Gastrocnemius medialis (tissue), 4 donors: Measurements from ENCODE around the gene CSNK2B. TPM values are rescaled to one million over a fixed set of nuclear protein-coding genes. Genes with fewer than 3 reads are reported as not detected.
A peak's percentile ranks its signal among the peaks of the same experiment; 100 is the strongest.

ENCODE experiments used
- ATAC-seq, 2 donors: fragments of 150-250 bp; one replicate each; pipeline ENCODE4 v1.9.1; 2016
- DNase-seq, 2 donors: peaks; one replicate each; pipeline ENCODE4 v3.0.0-alpha.2; 2019
- H3K27ac ChIP-seq, 4 donors: fragments of 200-600 bp; sonication (generic); 1 replicate in 1 of 4; 2 replicates in 3 of 4; pipeline ENCODE4 v1.5.1; 2016 to 2018; ENCODE audit warnings: mild to moderate bottlenecking in 2 of 4, moderate library complexity in 1 of 4
- H3K27me3 ChIP-seq, 3 donors: fragments of 200-600 bp; sonication (generic) in 2 of 3; 1 replicate in 1 of 3; 2 replicates in 2 of 3; pipeline versions ENCODE4 v1.5.1 to v1.6.0; 2016 to 2019; ENCODE audit warnings: mild to moderate bottlenecking in 1 of 3, moderate library complexity in 1 of 3
- H3K36me3 ChIP-seq, 2 donors: fragments of 200-600 bp; sonication (generic) in 1 of 2; one replicate each; pipeline ENCODE4 v1.5.1; 2017 to 2018
- H3K4me1 ChIP-seq, 2 donors: fragments of 200-600 bp; sonication (generic) in 1 of 2; one replicate each; pipeline ENCODE4 v1.5.1; 2016 to 2017; ENCODE audit warnings: mild to moderate bottlenecking in 2 of 2
- H3K4me3 ChIP-seq, 4 donors: fragments of 200-600 bp; sonication (generic) in 3 of 4; 1 replicate in 1 of 4; 2 replicates in 3 of 4; pipeline ENCODE4 v1.5.1; 2016 to 2019; ENCODE audit warnings: mild to moderate bottlenecking in 2 of 4
- H3K9me3 ChIP-seq, 3 donors: fragments of 200-600 bp; sonication (generic) in 2 of 3; 1 replicate in 1 of 3; 2 replicates in 2 of 3; pipeline ENCODE4 v1.5.1; 2016 to 2019
- POLR2A ChIP-seq, 2 donors: fragments of 450-650 bp; IDR thresholded peaks; one replicate each; pipeline ENCODE4 v1.6.1; 2017; ENCODE audit warnings: antibody characterized with exemption in 2 of 2, mild to moderate bottlenecking in 2 of 2, moderate library complexity in 2 of 2
- in situ Hi-C, 4 donors: fragments of 200-750 bp; cut with MboI; loops; one replicate each; pipeline versions ENCODE4 v1.15.0 to v1.8.0; 2017; ENCODE audit warnings: low sequenced_read_pairs in 4 of 4
- intact Hi-C: fragments of 100-400 bp; cut with DNase I; formaldehyde crosslinking; loops from one replicate; pipeline ENCODE4 v1.15.1; 2023; ENCODE audit warnings: low total_unique reads
- total RNA-seq, 4 donors: library from RNA; depleted of rRNA; stranded (reverse); fragments of >200 nt; gene quantifications; one replicate each; pipeline versions ENCODE4 v1.1.0 to v1.2.3, GENCODE V29; 2016
- TF ChIP-seq, protein P1 (sequence below), 5 experiments: fragments of 450-650 bp in 3 of 5; fragments of 200-600 bp in 2 of 5; sonication (generic) in 2 of 5; IDR thresholded peaks in 4 of 5; conservative IDR thresholded peaks in 1 of 5; 1 replicate in 4 of 5; 2 replicates in 1 of 5; pipeline ENCODE4 v1.5.1; 2016 to 2019; ENCODE audit warnings: antibody characterized with exemption in 5 of 5, mild to moderate bottlenecking in 3 of 5, moderate library complexity in 3 of 5

CSNK2B gene
- total RNA-seq, 4 donors from 2014 or later = 185 to 251 (median 226) TPM

DNA sequence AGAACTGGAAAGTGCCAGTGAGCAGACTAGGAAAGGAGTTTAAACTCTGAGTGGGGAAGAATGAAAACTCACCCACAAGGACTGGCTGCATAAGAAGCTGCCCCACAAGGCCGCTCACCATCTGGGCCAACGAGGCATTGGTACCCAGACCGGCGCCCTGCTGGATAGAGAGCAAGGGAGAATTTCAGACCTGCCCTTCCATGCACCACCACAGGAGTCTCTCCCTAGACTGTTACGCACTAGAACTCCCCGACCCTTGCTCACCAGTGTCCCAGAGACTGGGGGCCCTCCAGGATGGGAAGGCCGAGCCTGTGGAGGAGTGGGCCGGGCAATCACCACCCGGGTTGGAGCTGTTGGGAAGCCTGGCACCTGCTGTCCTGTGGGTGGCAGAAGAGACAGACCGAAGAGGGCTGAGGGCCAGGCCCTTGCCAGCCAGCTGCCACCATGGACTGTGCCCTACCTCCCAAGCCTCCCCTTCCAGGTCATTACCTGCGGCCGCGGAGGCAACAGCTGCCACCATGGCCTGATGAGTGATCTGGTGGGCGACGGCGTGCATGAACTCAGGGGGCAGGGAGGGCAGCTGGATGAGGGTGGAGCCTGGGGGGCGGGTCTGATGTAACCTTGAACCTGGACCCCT lies 21.9 kb upstream of the CSNK2B start:
- Histone ChIP-seq H3K4me3 (no peak overlapping the region), H3K9me3 (no peaks in the 10 kb centered on the region), H3K27ac (no peak overlapping the region), H3K36me3 (peaks cover 10 to 94% of the 10 kb centered on the region in 2 donors), H3K4me1 (no peaks in the 10 kb centered on the region), H3K27me3 (no peaks in the 10 kb centered on the region)
- in situ Hi-C loops = no loop called here
- intact Hi-C loops = no loop called here
- DNase-seq = no peak
- TF ChIP-seq POLR2A (IDR thresholded peaks at IDR 0.05) = no peak
- TF ChIP-seq, protein P1, sequence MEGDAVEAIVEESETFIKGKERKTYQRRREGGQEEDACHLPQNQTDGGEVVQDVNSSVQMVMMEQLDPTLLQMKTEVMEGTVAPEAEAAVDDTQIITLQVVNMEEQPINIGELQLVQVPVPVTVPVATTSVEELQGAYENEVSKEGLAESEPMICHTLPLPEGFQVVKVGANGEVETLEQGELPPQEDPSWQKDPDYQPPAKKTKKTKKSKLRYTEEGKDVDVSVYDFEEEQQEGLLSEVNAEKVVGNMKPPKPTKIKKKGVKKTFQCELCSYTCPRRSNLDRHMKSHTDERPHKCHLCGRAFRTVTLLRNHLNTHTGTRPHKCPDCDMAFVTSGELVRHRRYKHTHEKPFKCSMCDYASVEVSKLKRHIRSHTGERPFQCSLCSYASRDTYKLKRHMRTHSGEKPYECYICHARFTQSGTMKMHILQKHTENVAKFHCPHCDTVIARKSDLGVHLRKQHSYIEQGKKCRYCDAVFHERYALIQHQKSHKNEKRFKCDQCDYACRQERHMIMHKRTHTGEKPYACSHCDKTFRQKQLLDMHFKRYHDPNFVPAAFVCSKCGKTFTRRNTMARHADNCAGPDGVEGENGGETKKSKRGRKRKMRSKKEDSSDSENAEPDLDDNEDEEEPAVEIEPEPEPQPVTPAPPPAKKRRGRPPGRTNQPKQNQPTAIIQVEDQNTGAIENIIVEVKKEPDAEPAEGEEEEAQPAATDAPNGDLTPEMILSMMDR (IDR thresholded peaks at IDR 0.05 in 4 of 5, conservative IDR thresholded peaks at IDR 0.05 in 1 of 5) = no peak
- no peak for ATAC-seq

DNA sequence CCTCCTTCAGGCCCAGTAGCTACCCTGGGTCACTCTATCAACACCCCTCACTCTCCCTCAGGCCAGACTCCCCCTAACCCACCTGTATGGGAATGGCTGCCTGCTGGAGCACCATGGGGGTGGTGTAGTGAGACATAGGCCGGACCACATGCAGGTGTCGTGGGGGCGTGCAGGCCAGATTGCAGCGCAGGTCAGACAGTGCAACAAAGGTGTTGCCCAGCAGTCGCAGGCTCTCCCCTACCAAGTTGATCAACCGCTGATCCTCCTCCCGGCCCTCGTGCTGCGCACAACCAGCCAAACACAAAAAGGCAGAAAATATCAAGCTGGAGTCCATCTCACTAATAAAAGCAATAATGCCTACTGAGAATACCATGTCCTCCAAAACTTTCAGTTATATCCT lies 20.6 kb upstream of the CSNK2B start:
- intact Hi-C loops = no loop called here

DNA sequence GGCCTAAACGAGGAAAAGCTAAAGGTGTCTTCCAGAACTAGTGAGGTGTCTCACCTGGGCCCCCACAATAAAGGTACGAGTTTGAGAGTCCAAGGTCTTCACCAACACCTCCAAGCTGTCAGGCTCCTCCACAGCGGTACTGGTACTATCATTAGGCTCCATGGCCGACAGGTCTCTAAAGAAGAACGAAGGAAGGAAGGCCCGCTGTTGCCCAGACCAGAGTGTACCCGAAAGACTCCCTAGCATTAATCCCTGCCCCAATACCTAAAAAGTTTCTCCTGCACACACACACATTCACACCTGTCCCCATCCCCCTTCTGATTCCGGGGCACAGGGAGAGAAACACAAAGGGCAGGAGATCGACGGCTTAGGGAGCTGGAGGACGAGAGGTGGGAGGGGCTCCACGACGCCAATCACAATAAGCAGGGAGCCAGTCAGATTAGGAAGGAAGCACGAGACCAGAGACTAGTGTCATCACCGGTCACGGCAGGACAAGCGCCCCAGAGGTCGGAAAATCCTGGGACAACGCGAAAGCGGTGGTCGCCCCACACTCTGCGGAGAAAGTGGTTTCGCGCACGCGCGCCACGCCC lies 14.2 kb upstream of the CSNK2B start:
- no peaks in the 10 kb centered on the region for H3K27me3 ChIP-seq
- peak; percentile 74 to 85 for DNase-seq
- H3K36me3 ChIP-seq = peaks cover 3 to 45% of the 10 kb centered on the region in 2 donors
- TF ChIP-seq, protein P1 (IDR thresholded peaks at IDR 0.05 in 4 of 5, conservative IDR thresholded peaks at IDR 0.05 in 1 of 5) = no peak
- no peak for TF ChIP-seq POLR2A (IDR thresholded peaks at IDR 0.05)
- H3K9me3 ChIP-seq = no peaks in the 10 kb centered on the region
- H3K4me3 ChIP-seq = peak overlapping the region; percentile 79 to 90 (median 84)
- H3K27ac ChIP-seq = peak overlapping the region; percentile 95 to 99 (median 98)
- peaks cover 20 to 23% of the 10 kb centered on the region in 2 donors for H3K4me1 ChIP-seq
- intact Hi-C loops (loop anchor here (1.0 to 5.0 kb wide), 5 partner anchors 9 to 110 kb away; partner anchors contain the start of genes ABHD16A, C6orf47 and PRRC2A), in situ Hi-C loops (loop anchor here in 2 of 4 donors (25.0 kb wide), 2 partner anchors 311 to 536 kb away; partner anchors contain the start of genes AGER (in 2 of the 2), AGPAT1 (in 2 of the 2), GPSM3 (in 2 of the 2) and PBX2 (in 2 of the 2))
- ATAC-seq = peak; percentile 76

More for the DNA sequence above, 20.6 kb upstream of the CSNK2B start:
- Histone ChIP-seq H3K9me3 (no peaks in the 10 kb centered on the region), H3K27ac (no peak overlapping the region), H3K4me3 (no peak overlapping the region), H3K36me3 (peaks cover 10 to 96% of the 10 kb centered on the region in 2 donors), H3K4me1 (peaks cover 0 to under 1% of the 10 kb centered on the region in 2 donors), H3K27me3 (no peaks in the 10 kb centered on the region)
- DNase-seq (no peak), ATAC-seq (no peak)
- TF ChIP-seq, protein P1 (IDR thresholded peaks at IDR 0.05 in 4 of 5, conservative IDR thresholded peaks at IDR 0.05 in 1 of 5) = no peak
- TF ChIP-seq POLR2A (IDR thresholded peaks at IDR 0.05) = no peak
- in situ Hi-C loops = no loop called here

DNA sequence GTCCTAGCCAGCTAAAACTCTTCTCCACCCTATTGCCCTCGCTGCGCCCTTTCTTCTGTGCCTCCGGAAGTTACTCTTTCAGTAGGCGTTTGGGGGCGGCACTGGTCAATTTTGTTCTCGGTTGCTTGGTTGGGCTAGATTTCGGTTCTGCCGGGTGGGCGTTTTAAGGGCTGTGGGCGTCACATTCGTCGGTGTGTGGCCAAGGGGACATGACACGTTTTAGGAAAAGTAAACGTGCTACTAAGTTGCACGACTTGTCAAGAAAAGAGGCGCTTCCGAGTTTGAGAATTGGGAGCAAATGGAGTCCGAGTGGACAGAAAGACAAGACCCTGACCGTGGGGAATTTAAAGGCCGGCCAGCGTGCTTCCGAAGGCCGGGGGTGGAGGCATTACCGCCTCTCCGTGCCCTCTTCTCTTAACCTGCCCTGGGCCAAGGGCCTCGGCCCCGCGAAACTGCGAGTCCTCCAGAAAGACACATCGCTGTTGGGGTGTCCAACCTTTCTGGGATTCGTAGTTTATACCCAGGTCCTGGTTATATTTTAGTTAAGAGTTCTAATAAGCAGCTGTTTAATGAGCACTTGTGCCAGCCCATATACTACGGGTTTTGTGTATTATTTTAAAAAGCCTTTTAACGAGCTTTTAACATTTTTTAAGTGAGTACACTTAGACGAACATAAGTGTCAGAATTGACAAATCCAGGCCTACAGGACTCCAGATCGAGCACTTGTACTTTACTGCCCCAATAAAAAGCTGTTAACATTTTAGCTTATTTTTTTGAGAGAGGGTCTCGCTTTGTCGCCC lies 12.8 kb upstream of the CSNK2B start:
- Histone ChIP-seq H3K4me3 (peak overlapping the region; percentile 79 to 90 (median 84)), H3K27ac (peak overlapping the region; percentile 95 to 99 (median 98)), H3K27me3 (no peaks in the 10 kb centered on the region), H3K9me3 (no peaks in the 10 kb centered on the region), H3K36me3 (peaks cover 3 to 31% of the 10 kb centered on the region in 2 donors), H3K4me1 (peaks cover 23 to 24% of the 10 kb centered on the region in 2 donors)
- TF ChIP-seq POLR2A (IDR thresholded peaks at IDR 0.05) = peak; percentile 55 to 78
- TF ChIP-seq, protein P1 (IDR thresholded peaks at IDR 0.05 in 4 of 5, conservative IDR thresholded peaks at IDR 0.05 in 1 of 5) = no peak
- peak; percentile 81 to 88 for DNase-seq
- intact Hi-C loops (loop anchor here (1.0 to 5.0 kb wide), 5 partner anchors 7 to 112 kb away; partner anchors contain the start of genes ABHD16A, C6orf47 and PRRC2A), in situ Hi-C loops (loop anchor here in 2 of 4 donors (25.0 kb wide), 2 partner anchors 309 to 534 kb away; partner anchors contain the start of genes AGER (in 2 of the 2), AGPAT1 (in 2 of the 2), GPSM3 (in 2 of the 2) and PBX2 (in 2 of the 2))
- ATAC-seq = peak; percentile 83 to 87
